H4 (cell line): ENCODE data around the gene KLF17. TPM values are rescaled to one million over a fixed set of nuclear protein-coding genes. Genes with fewer than 3 reads are reported as not detected.

ENCODE experiments used
- DNase-seq: peaks from one replicate; pipeline ENCODE4 v3.0.0-alpha.2; 2015; ENCODE audit warnings: low spot score
- total RNA-seq: library from RNA; depleted of rRNA; stranded (reverse); fragments of >200 nt; shearing (Covaris generic); gene quantifications from 2 replicates; pipeline ENCODE4 v1.2.3, GENCODE V29; 2014; rRNA removed

The KLF17 gene
- total RNA-seq, 1 experiment from 2014 or later: not detected

GRCh38 chr1:44152692-44153091 is 34.1 kb downstream of the KLF17 start:
- no peak for DNase-seq

DNA sequence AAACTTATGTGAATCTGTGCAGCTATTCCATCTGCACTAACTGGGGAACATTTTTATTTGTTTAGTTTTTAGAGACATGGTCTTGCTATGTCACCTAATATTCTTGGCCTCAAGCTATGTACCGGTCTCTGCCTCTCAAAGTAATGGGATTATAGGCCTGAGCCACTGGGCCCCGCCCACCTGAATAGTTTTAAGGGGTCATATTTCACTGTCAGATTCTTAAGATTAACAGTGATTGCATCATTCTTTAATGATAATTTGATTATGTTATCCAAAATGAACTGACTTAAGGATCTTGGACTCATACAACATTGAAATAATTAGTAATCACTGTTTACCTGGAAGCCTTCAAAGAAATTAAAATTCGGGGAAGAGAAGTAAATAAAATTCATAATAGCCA is 35.4 kb downstream of the KLF17 start:
- DNase-seq: no peak

DNA sequence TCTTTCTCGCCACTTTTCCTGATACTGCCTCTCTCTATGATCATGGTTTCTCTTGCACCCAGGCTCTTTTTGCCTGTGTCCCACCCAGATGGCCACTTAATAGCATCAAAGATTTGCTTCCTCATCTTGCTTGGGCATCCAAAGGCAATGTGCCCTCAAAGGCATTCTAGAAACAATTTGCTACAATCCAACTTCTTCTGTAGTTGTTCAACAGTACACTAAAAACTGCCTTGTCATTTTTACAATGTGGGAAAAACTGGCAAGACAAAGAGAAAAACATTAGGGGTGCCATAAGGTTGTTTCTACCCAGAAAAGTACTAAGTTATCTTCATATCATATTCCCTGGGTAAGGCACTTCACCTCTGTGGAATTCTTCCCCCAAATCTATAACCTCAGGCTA is 39.3 kb downstream of the KLF17 start:
- no peak for DNase-seq

DNA sequence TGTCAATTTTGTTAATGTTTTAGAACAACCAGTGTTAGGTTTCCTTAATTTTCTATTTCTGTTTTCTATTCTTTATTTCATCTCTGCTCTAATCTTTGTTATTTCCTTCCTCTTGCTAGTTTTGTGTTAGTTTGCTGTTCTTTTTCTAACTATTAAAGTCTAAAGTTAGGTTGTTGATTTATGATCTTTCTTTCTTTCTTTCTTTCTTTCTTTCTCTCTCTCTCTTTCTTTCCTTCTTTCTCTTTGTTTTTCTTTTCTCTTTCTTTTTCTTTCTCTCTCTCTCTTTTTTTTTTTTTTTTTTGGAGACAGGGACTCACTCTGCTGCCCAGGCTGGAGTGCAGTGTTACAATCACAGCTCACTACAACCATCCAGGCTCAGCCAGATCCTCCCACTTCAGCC is 40.2 kb downstream of the KLF17 start:
- no peak for DNase-seq

GRCh38 chr1:44161546-44161945 is 42.9 kb downstream of the KLF17 start:
- DNase-seq: no peak

- no peak for DNase-seq
These were observed 50.0 kb downstream of the KLF17 start for GRCh38 chr1:44168520-44169098.

DNA sequence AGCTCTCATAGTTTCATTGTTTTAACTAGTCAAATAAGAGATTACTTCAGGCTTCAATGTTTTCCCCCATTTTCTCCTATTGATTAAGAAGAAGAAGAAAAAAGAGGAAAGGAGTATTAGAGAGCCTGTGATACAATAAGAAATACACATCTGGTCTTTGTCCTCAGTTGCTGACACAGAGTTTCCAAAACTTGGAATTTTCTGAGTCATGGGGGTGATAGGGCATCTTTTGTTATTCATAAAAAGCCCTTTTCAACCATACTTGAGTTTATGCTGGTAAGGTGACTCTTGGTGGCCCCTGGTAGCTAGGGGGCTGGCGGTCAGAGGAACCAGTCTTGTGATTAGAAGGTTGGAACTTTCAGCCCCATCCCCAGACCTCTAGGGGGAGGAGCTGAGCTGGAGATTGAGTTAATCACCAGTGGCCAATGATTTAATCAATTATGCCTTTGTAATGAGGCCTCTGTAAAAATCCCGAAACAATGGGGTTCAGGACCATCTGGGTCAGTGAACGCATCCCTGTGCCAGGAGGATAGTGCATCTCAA is 51.7 kb downstream of the KLF17 start:
- no peak for DNase-seq

GRCh38 chr1:44174630-44175029 is 56.0 kb downstream of the KLF17 start:
- no peak for DNase-seq

Other genes with a start within 250 kb of the KLF17 start
- 0.25 TPM in 1 of 2 replicates, not detected in the other for gene ARTN, start 185.0 kb upstream of the KLF17 start, total RNA-seq
- gene IPO13, start 171.9 kb upstream of the KLF17 start, total RNA-seq: 18.8 and 22.6 TPM in 2 replicates
- 28.5 and 44.1 TPM in 2 replicates for gene DPH2, start 148.8 kb upstream of the KLF17 start, total RNA-seq
- 193 and 213 TPM in 2 replicates for gene ATP6V0B, start 143.9 kb upstream of the KLF17 start, total RNA-seq
- 87.5 and 92.8 TPM in 2 replicates for gene B4GALT2, start 139.6 kb upstream of the KLF17 start, total RNA-seq
- 15.8 and 23.2 TPM in 2 replicates for gene CCDC24, start 127.2 kb upstream of the KLF17 start, total RNA-seq
- 9.6 and 10.0 TPM in 2 replicates for gene SLC6A9, start 87.4 kb upstream of the KLF17 start, total RNA-seq
- gene KLF18, start 22.8 kb downstream of the KLF17 start, total RNA-seq: not detected in 2 replicates
- gene DMAP1, start 94.7 kb downstream of the KLF17 start, total RNA-seq: 6.3 and 15.3 TPM in 2 replicates
- gene ERI3, start 236.4 kb downstream of the KLF17 start, total RNA-seq: 108 and 118 TPM in 2 replicates